A549 (cell line): ENCODE measurements around the gene ATG13. TPM values are rescaled to one million over a fixed set of nuclear protein-coding genes. Genes with fewer than 3 reads are reported as not detected.
"Not testable (repeated sequence)": the region's sequence is repeated elsewhere in the genome, so short reads cannot be mapped to it uniquely, and the experiment has no call there.

Source experiments
- ATAC-seq, 2 experiments: fragments of 200-7000 bp in 1 of 2; fragments of >200 bp in 1 of 2; cut with Nextera tagmentation in 1 of 2; cut with Tn5 transposase in 1 of 2; 3 replicates each; pipeline versions ENCODE4 v1.8.0 to v1.9.1; 2018 to 2020; ENCODE audit warnings: mild to moderate bottlenecking in 1 of 2, moderate library complexity in 1 of 2
- CTCF ChIA-PET: fragments of 300-600 bp; sonication (Branson Sonifier 250); formaldehyde crosslinking; extraction: SDS; loops from one replicate; lab custom pipeline; 2021; ENCODE audit warnings: antibody characterized with exemption, inconsistent platforms; lab: Yijun Ruan, JAX
- POLR2A ChIA-PET: fragments of 350-600 bp; formaldehyde crosslinking; extraction: SDS; loops from one replicate; lab custom pipeline; 2021; ENCODE audit warnings: antibody characterized with exemption, inconsistent platforms; lab: Yijun Ruan, JAX
- DNase-seq, 2 experiments: peaks; one replicate each; pipeline versions ENCODE4 v3.0.0 to v3.0.0-alpha.2; 2011 to 2016; ENCODE audit warnings: low read depth in 1 of 2, low spot score in 1 of 2
- FAIRE-seq: peaks from 2 replicates; lab custom pipeline; 2011; peaks lifted over from hg19 to GRCh38; lab: Jason Lieb, UNC
- H3K27ac ChIP-seq, 2 experiments: fragments of >200 bp; sonication (Bioruptor Twin); formaldehyde crosslinking; 3 replicates each; pipeline ENCODE4 v1.5.1; 2016 to 2017
- H3K4me1 ChIP-seq: fragments of >200 bp; sonication (Bioruptor Twin); formaldehyde crosslinking; 3 replicates; pipeline ENCODE4 v1.6.1; 2016
- H3K4me2 ChIP-seq: fragments of >200 bp; sonication (Bioruptor Twin); formaldehyde crosslinking; 3 replicates; pipeline ENCODE4 v1.6.1; 2016
- H3K4me3 ChIP-seq: fragments of >200 bp; sonication (Bioruptor Twin); formaldehyde crosslinking; 3 replicates; pipeline ENCODE4 v1.5.1; 2016
- H3K9me3 ChIP-seq: fragments of >200 bp; sonication (Bioruptor Twin); formaldehyde crosslinking; 3 replicates; pipeline ENCODE4 v1.6.1; 2016
- BCL3 ChIP-seq: fragments of >200 bp; sonication (Bioruptor Twin); formaldehyde crosslinking; IDR thresholded peaks from 3 replicates; pipeline ENCODE4 v1.6.1; 2016
- CBX2 ChIP-seq: fragments of 200-600 bp; sonication (generic); IDR thresholded peaks from 2 replicates; pipeline ENCODE4 v1.6.1; 2016; ENCODE audit warnings: low read depth, mild to moderate bottlenecking, borderline replicate concordance
- CEBPB ChIP-seq, 2 experiments: fragments of >200 bp in 1 of 2; sonication (Bioruptor Twin) in 1 of 2; formaldehyde crosslinking in 1 of 2; IDR thresholded peaks; 2 replicates each; pipeline ENCODE4 v1.6.1; 2012 to 2016
- CHD2 ChIP-seq: fragments of 150-350 bp; IDR thresholded peaks from 2 replicates; pipeline ENCODE4 v1.6.1; 2014; ENCODE audit warnings: low read length; ENCODE audit not compliant: partially characterized antibody
- CHD4 ChIP-seq: fragments of 200-600 bp; sonication (generic); IDR thresholded peaks from 2 replicates; pipeline ENCODE4 v1.6.1; 2016; ENCODE audit warnings: antibody characterized with exemption, mild to moderate bottlenecking, borderline replicate concordance
- CTCF ChIP-seq: fragments of >200 bp; sonication (Bioruptor Twin); formaldehyde crosslinking; IDR thresholded peaks from 3 replicates; pipeline ENCODE4 v1.5.1; 2016
- E2F6 ChIP-seq: IDR thresholded peaks from 2 replicates; pipeline ENCODE4 v1.6.1; 2012; ENCODE audit warnings: low read depth, borderline replicate concordance
- EP300 ChIP-seq, 2 experiments: fragments of >200 bp; sonication (Bioruptor Twin); formaldehyde crosslinking; IDR thresholded peaks; 2 replicates in 1 of 2; 3 replicates in 1 of 2; pipeline ENCODE4 v1.6.1; 2016 to 2017
- FOSB ChIP-seq: fragments of 250-450 bp; sonication (Bioruptor Pico); IDR thresholded peaks from 2 replicates; pipeline ENCODE4 v1.5.0; 2020; ENCODE audit warnings: mild to moderate bottlenecking, moderate library complexity
- FOXS1 ChIP-seq: fragments of 250-450 bp; sonication (Bioruptor Pico); IDR thresholded peaks from 2 replicates; pipeline ENCODE4 v1.5.0; 2020; ENCODE audit warnings: mild to moderate bottlenecking, moderate library complexity
- GATA3 ChIP-seq: IDR thresholded peaks from 2 replicates; pipeline ENCODE4 v1.6.1; 2012; ENCODE audit warnings: borderline replicate concordance
- HDAC2 ChIP-seq: fragments of 200-600 bp; sonication (generic); IDR thresholded peaks from 2 replicates; pipeline ENCODE4 v1.6.1; 2016
- HOXB5 ChIP-seq: fragments of 250-450 bp; sonication (Bioruptor Pico); IDR thresholded peaks from 2 replicates; pipeline ENCODE4 v1.5.0; 2020; ENCODE audit warnings: mild to moderate bottlenecking, moderate library complexity
- JUN ChIP-seq, 2 experiments: fragments of >200 bp; sonication (Bioruptor Twin); formaldehyde crosslinking; IDR thresholded peaks; 2 replicates in 1 of 2; 3 replicates in 1 of 2; pipeline ENCODE4 v1.6.1; 2016 to 2017
- MAFK ChIP-seq: fragments of 450-650 bp; IDR thresholded peaks from 2 replicates; pipeline ENCODE4 v1.6.1; 2014; ENCODE audit not compliant: partially characterized antibody
- MAX ChIP-seq: IDR thresholded peaks from 2 replicates; pipeline ENCODE4 v1.6.1; 2012
- MAZ ChIP-seq: fragments of 150-350 bp; IDR thresholded peaks from 2 replicates; pipeline ENCODE4 v1.6.1; 2014; ENCODE audit warnings: antibody characterized with exemption, low read depth, low read length, borderline replicate concordance
- MYC ChIP-seq: IDR thresholded peaks from 2 replicates; pipeline ENCODE4 v1.6.1; 2012; ENCODE audit warnings: mild to moderate bottlenecking, inconsistent platforms, low read length, improper control_type of control experiment, borderline replicate concordance
- POLR2AphosphoS2 ChIP-seq: conservative IDR thresholded peaks from 2 replicates; pipeline ENCODE4 v1.6.1; 2012; ENCODE audit warnings: low read length, improper control_type of control experiment, inconsistent platforms
- ZFP36 ChIP-seq: fragments of 450-650 bp; IDR thresholded peaks from 2 replicates; pipeline ENCODE4 v1.6.1; 2014; ENCODE audit warnings: borderline replicate concordance; ENCODE audit not compliant: partially characterized antibody
- ZSCAN20 ChIP-seq: fragments of 250-450 bp; sonication (Bioruptor Pico); IDR thresholded peaks from 2 replicates; pipeline ENCODE4 v1.8.0; 2022; ENCODE audit warnings: mild to moderate bottlenecking, moderate library complexity
- WGBS: methylation state at CpG from one replicate; pipeline ENCODE4 v1.1.6; 2017; ENCODE audit errors: missing lambda C conversion rate; 5-methylcytosine and 5-hydroxymethylcytosine counted together
- polyA plus RNA-seq, 4 experiments: library from polyadenylated mRNA; depleted of rRNA in 3 of 4; stranded (reverse); fragments of >200 nt; fragmentation: RNase III in 1 of 4; extraction: RNeasy Plus Mini Kit Qiagen cat#74134 plus additional on column Dnase treatment in 1 of 4; gene quantifications; 2 replicates in 3 of 4; 3 replicates in 1 of 4; pipeline ENCODE4 v1.2.3, GENCODE V29; 2011 to 2017

Gene ATG13
- polyA plus RNA-seq, 2 of the 4 experiments (the other 2 are of a cell fraction), result 39.5 to 58.6 TPM

- Histone ChIP-seq H3K9me3 (no peaks in the 10 kb centered on the region), H3K4me2 (no peak overlapping the region), H3K4me1 (no peaks in the 10 kb centered on the region), H3K4me3 (no peak overlapping the region), H3K27ac (no peak overlapping the region)
- FAIRE-seq (no peak), ATAC-seq (no peak), DNase-seq (no peak)
- TF ChIP-seq CHD4, result no peak
- no peak for TF ChIP-seq CBX2
- no peak for TF ChIP-seq EP300 (IDR thresholded peaks at IDR 0.05)
- no peak for TF ChIP-seq MYC
- no peak for TF ChIP-seq FOSB
- no peak for TF ChIP-seq CTCF
- TF ChIP-seq E2F6, result no peak
- no peak for TF ChIP-seq HDAC2
- TF ChIP-seq MAZ, result no peak
- WGBS, result 91% methylated on average over 5 of the region's 5 CpGs
- CTCF ChIA-PET, result interaction anchor here (1.3 kb wide), 1 partner anchor 11 kb away, joined by 3 read pairs; no protein-coding TSS in a partner anchor
- POLR2A ChIA-PET, result no interaction called here
These were observed 34.8 kb upstream of the ATG13 start for GRCh38 chr11:46582588-46582987.

- H3K4me1 ChIP-seq, CTCF ChIA-PET, H3K4me3 ChIP-seq, DNase-seq, ATAC-seq, H3K9me3 ChIP-seq, H3K27ac ChIP-seq, FAIRE-seq, H3K4me2 ChIP-seq, POLR2A ChIA-PET: not testable (repeated sequence)
- WGBS, result 80% methylated on average over 1 of the region's 1 CpG
These were observed 33.8 kb upstream of the ATG13 start for GRCh38 chr11:46583513-46583912.

- peaks cover 23% of the 10 kb centered on the region for H3K4me1 ChIP-seq
- H3K27ac ChIP-seq, result no peak overlapping the region
- ChIA-PET CTCF (interaction anchor here (0.7 kb wide), 1 partner anchor 240 kb away, joined by 3 read pairs; no protein-coding TSS in a partner anchor), POLR2A (no interaction called here)
- 88% methylated on average over 5 of the region's 5 CpGs for WGBS
- H3K4me2 ChIP-seq, result no peak overlapping the region
- no peak for ATAC-seq
- no peak overlapping the region for H3K4me3 ChIP-seq
- FAIRE-seq, result no peak
- TF ChIP-seq POLR2AphosphoS2 (no peak), MAFK (no peak), HOXB5 (CRISPR knock-in tag) (no peak), BCL3 (no peak), FOXS1 (CRISPR knock-in tag) (no peak), JUN (IDR thresholded peaks at IDR 0.05) (no peak), EP300 (IDR thresholded peaks at IDR 0.05) (no peak), ZFP36 (no peak), CEBPB (IDR thresholded peaks at IDR 0.05) (no peak), CHD2 (no peak), CHD4 (no peak), MAX (no peak), ZSCAN20 (no peak), GATA3 (no peak), CTCF (no peak)
- DNase-seq, result no peak
- H3K9me3 ChIP-seq, result no peaks in the 10 kb centered on the region
These were observed 29.2 kb upstream of the ATG13 start for GRCh38 chr11:46588131-46588530.
